ENCODE results near the gene KCNH3.

- TF ChIP-seq RAD21 (IDR thresholded peaks at IDR 0.05 in 1 of 2, conservative IDR thresholded peaks at IDR 0.05 in 1 of 2; ENCODE audit: low read depth in 2 of 2, low read length in 2 of 2) (no peak), CTCF (IDR thresholded peaks at IDR 0.05; ENCODE audit: control extremely low read depth in 1 of 3, insufficient read depth in 1 of 3, low read depth in 1 of 3, low read length in 3 of 3) (no peak), POLR2A (IDR thresholded peaks at IDR 0.05; ENCODE audit: control extremely low read depth in 1 of 2, low read depth in 2 of 2, low read length in 2 of 2) (no peak), RXRA (IDR thresholded peaks at IDR 0.05; ENCODE audit: insufficient read depth, low read depth, low read length) (no peak), BRCA1 (IDR thresholded peaks at IDR 0.05; ENCODE audit: low read depth, low read length) (no peak), NANOG (IDR thresholded peaks at IDR 0.05; ENCODE audit: insufficient read depth, low read depth, low read length, poor library complexity, severe bottlenecking) (no peak)
Measured at GRCh38 chr12:49515266-49515665, 23.6 kb upstream of the KCNH3 start.

Measured in H1 (cell line).